Measurements from ENCODE around the gene ABCC6. TPM values are rescaled to one million over a fixed set of nuclear protein-coding genes. Genes with fewer than 3 reads are reported as not detected.

ABCC6 gene
- total RNA-seq, 1 experiment from 2014 or later, result 0.62 TPM

Other genes starting within 250 kb of the ABCC6 start
- 30.6 and 36.1 TPM in 2 replicates for gene NOMO3, start 9.0 kb upstream of the ABCC6 start, total RNA-seq (2014; rRNA removed; shearing (Covaris generic))
- gene NPIPA7, start 155.6 kb upstream of the ABCC6 start, total RNA-seq (2014; rRNA removed; shearing (Covaris generic)), result 25.7 and 27.6 TPM in 2 replicates